Osteocyte (in vitro differentiated cells): ENCODE results near the gene TLK2. TPM values are rescaled to one million over a fixed set of nuclear protein-coding genes. Genes with fewer than 3 reads are reported as not detected.

Experiments
- DNase-seq: peaks from one replicate; pipeline ENCODE4 v3.0.0; 2021; ENCODE audit warnings: mixed read lengths; ENCODE audit not compliant: unreplicated experiment; ENCODE audit errors: extremely low spot score
- H3K27ac Mint-ChIP-seq: one replicate; pipeline ENCODE4 v1.8.0; 2021; ENCODE audit warnings: mild to moderate bottlenecking, mixed read lengths; ENCODE audit not compliant: unreplicated experiment
- H3K27me3 Mint-ChIP-seq: one replicate; pipeline ENCODE4 v1.8.0; 2021; ENCODE audit warnings: mixed read lengths; ENCODE audit not compliant: unreplicated experiment
- H3K36me3 Mint-ChIP-seq: one replicate; pipeline ENCODE4 v1.8.0; 2021; ENCODE audit warnings: mixed read lengths; ENCODE audit not compliant: unreplicated experiment
- H3K4me1 Mint-ChIP-seq: one replicate; pipeline ENCODE4 v1.8.0; 2021; ENCODE audit warnings: mixed read lengths; ENCODE audit not compliant: unreplicated experiment
- H3K4me3 Mint-ChIP-seq: one replicate; pipeline ENCODE4 v1.8.0; 2021; ENCODE audit warnings: mild to moderate bottlenecking, moderate library complexity, mixed read lengths; ENCODE audit not compliant: unreplicated experiment
- H3K9me3 Mint-ChIP-seq: one replicate; pipeline ENCODE4 v1.8.0; 2021; ENCODE audit warnings: mixed read lengths; ENCODE audit not compliant: unreplicated experiment
- total RNA-seq: library from RNA; stranded (reverse); gene quantifications from 2 replicates; pipeline ENCODE4 v1.2.1, GENCODE V29; 2021
- TF ChIP-seq, protein P1 (sequence below): fragments of 200-600 bp; sonication (generic); IDR thresholded peaks from 2 replicates; pipeline ENCODE4 v1.5.0; 2021; ENCODE audit warnings: antibody characterized with exemption, mild to moderate bottlenecking, moderate library complexity

TLK2 gene
- total RNA-seq, 1 donor from 2014 or later, result 51.9 TPM

DNA sequence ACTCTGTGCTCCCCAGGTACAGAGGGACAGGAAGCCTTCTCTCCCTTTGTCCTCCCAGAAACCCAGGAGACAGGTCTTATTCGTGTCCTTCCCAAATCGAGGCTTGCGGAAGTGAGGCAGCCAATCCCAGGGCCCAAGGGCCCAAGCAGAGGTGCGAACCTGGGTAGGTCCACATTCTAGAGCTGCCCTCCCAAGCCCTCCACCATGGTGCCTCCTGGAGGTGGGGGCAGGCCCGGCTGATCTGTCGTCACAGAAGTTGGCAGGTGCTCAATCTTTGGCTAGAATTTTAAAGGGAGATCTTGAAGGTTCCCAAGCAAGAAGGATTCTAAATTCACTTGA is 170.3 kb downstream of the TLK2 start:
- H3K27me3 Mint-ChIP-seq, result no peaks in the 10 kb centered on the region
- H3K9me3 Mint-ChIP-seq, result no peaks in the 10 kb centered on the region
- peak overlapping the region; percentile 72 for H3K27ac Mint-ChIP-seq
- no peak for DNase-seq
- peaks cover 66% of the 10 kb centered on the region for H3K4me1 Mint-ChIP-seq
- peaks cover 12% of the 10 kb centered on the region for H3K36me3 Mint-ChIP-seq
- no peak overlapping the region for H3K4me3 Mint-ChIP-seq
- TF ChIP-seq, protein P1, sequence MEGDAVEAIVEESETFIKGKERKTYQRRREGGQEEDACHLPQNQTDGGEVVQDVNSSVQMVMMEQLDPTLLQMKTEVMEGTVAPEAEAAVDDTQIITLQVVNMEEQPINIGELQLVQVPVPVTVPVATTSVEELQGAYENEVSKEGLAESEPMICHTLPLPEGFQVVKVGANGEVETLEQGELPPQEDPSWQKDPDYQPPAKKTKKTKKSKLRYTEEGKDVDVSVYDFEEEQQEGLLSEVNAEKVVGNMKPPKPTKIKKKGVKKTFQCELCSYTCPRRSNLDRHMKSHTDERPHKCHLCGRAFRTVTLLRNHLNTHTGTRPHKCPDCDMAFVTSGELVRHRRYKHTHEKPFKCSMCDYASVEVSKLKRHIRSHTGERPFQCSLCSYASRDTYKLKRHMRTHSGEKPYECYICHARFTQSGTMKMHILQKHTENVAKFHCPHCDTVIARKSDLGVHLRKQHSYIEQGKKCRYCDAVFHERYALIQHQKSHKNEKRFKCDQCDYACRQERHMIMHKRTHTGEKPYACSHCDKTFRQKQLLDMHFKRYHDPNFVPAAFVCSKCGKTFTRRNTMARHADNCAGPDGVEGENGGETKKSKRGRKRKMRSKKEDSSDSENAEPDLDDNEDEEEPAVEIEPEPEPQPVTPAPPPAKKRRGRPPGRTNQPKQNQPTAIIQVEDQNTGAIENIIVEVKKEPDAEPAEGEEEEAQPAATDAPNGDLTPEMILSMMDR, result no peak

DNA sequence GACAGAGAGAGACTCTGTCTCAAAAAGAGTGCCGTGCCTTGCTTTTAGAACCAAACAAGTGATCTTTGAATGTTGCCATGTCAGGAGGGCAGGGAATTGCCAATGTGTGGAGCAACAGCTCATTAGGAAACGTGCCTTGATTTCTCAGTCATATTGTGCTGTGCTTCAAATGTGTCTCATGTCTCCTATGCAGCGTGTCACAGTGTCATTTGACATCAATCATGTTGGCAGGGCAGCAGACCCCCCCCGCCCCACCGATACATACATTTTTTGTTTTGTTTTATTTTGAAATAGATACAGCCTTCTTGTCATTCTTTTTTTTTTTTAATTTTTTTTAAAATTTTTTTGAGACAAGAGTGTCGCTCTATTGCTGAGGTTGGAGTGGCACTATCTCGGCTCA is 170.9 kb downstream of the TLK2 start:
- DNase-seq, result no peak
- Mint-ChIP-seq H3K4me3 (no peak overlapping the region), H3K27ac (no peak overlapping the region), H3K27me3 (no peaks in the 10 kb centered on the region), H3K9me3 (no peaks in the 10 kb centered on the region), H3K36me3 (peaks cover 12% of the 10 kb centered on the region), H3K4me1 (peaks cover 67% of the 10 kb centered on the region)
- TF ChIP-seq, protein P1, result no peak

DNA sequence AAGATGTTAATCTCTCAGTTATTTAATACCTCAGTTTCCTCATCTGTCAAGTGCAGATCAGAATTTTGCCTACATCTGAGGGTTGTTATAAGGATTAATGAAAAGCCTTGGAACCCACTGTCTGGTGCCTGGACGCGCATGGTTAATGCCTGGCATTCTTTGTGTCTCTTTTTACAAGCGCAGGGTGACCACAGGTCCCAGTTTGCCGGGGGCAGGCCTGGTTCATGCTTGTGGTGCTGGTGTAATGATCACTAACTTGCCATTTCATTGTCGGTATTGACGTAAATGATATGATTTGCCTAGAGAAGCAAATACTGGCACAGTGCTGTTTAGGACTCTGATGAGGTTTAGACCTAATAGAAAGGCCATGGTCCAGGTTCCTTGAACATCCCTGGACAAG is 172.0 kb downstream of the TLK2 start:
- Mint-ChIP-seq H3K9me3 (no peaks in the 10 kb centered on the region), H3K27ac (peak overlapping the region; percentile 88), H3K4me3 (no peak overlapping the region), H3K4me1 (peaks cover 66% of the 10 kb centered on the region), H3K27me3 (no peaks in the 10 kb centered on the region), H3K36me3 (peaks cover 13% of the 10 kb centered on the region)
- TF ChIP-seq, protein P1, result no peak
- no peak for DNase-seq

DNA sequence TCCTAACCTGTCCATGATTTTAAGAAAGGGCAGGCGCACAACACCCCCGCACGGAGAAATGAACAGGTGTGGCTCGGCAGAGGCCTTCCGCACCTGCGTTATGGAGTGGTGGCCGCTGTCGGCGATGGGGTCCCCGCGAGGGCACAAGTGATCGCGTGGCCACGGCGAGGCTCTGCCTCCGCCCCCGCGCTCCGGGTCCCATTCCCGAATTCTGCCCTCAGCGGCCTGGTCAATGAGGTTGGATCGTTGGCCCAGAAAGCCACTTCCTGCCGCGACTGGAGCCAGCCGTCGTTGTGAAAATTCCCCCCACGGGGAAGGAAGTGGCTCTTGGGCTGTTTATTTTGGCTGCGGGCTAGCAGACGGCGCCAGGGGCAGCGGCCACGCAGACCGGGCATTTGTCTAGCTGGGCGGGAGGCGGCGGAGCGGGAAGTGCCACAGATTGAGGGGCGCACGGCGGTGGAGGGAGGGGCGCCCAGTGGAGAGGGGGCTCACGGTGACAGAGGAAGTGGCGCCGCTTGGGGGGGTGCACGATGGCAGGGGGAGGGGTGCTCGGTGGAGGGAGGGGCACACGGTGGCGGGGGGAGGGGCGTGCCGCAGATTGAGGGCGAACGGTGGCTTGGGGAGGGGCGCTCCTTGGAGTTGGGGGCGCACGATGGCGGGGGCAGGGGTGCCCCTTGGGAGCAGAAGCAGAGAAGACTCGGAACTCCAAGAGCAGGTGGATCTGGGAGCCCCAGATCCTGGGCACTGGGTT is 173.8 kb downstream of the TLK2 start:
- Mint-ChIP-seq H3K27ac (peak overlapping the region; percentile 88), H3K4me1 (peaks cover 69% of the 10 kb centered on the region), H3K27me3 (no peaks in the 10 kb centered on the region), H3K36me3 (peaks cover 11% of the 10 kb centered on the region), H3K9me3 (no peaks in the 10 kb centered on the region), H3K4me3 (peak overlapping the region; percentile 70)
- no peak for DNase-seq
- TF ChIP-seq, protein P1, result no peak

GRCh38 chr17:62653002-62653825 is 174.6 kb downstream of the TLK2 start:
- Mint-ChIP-seq H3K36me3 (peaks cover 10% of the 10 kb centered on the region), H3K27ac (peak overlapping the region; percentile 88), H3K4me1 (peaks cover 61% of the 10 kb centered on the region), H3K4me3 (peak overlapping the region; percentile 70), H3K27me3 (no peaks in the 10 kb centered on the region), H3K9me3 (no peaks in the 10 kb centered on the region)
- TF ChIP-seq, protein P1, result peak; percentile 8
- no peak for DNase-seq
